Panc1 (cell line): ENCODE measurements around the gene AMIGO2. TPM values are rescaled to one million over a fixed set of nuclear protein-coding genes. Genes with fewer than 3 reads are reported as not detected.
A peak's percentile ranks its signal among the peaks of the same experiment; 100 is the strongest.

Source experiments
- ATAC-seq: fragments of 200-7000 bp; cut with Tn5 transposase; 2 replicates; pipeline ENCODE4 v1.9.1; 2020; ENCODE audit warnings: mild to moderate bottlenecking, moderate library complexity
- BruUV-seq: library from RNA; stranded (reverse); fragments of 400-500 nt; replicated peaks from 2 replicates; lab custom pipeline; 2021; lab: Mats Ljungman, UMichigan
- CTCF ChIA-PET: fragments of 300-600 bp; sonication (Branson Sonifier 250); formaldehyde crosslinking; loops from one replicate; lab custom pipeline; 2022; ENCODE audit warnings: antibody characterized with exemption; lab: Charles Lee
- POLR2A ChIA-PET: fragments of 300-600 bp; sonication (Branson Sonifier 250); formaldehyde crosslinking; loops from one replicate; lab custom pipeline; 2022; ENCODE audit warnings: antibody characterized with exemption; lab: Charles Lee
- DNase-seq: peaks from one replicate; pipeline ENCODE4 v3.0.0-alpha.2; 2010; ENCODE audit warnings: low read depth, low spot score
- H3K27ac ChIP-seq: 2 replicates; pipeline ENCODE4 v1.5.1; 2011; ENCODE audit warnings: mild to moderate bottlenecking, low read length, inconsistent platforms
- H3K27me3 ChIP-seq: fragments of 200-500 bp; sonication (Bioruptor generic); 2 replicates; pipeline ENCODE4 v1.6.0; 2014; ENCODE audit warnings: low read length, inconsistent platforms; ENCODE audit not compliant: control insufficient read depth, insufficient read depth
- H3K36me3 ChIP-seq: fragments of 200-500 bp; sonication (Bioruptor generic); 2 replicates; pipeline ENCODE4 v1.5.1; 2014; ENCODE audit warnings: inconsistent platforms, mild to moderate bottlenecking, low read length, moderate library complexity; ENCODE audit not compliant: control insufficient read depth, insufficient read depth
- H3K4me1 ChIP-seq: 2 replicates; pipeline ENCODE4 v1.5.1; 2011; ENCODE audit warnings: inconsistent platforms, mild to moderate bottlenecking, low read length, moderate library complexity; ENCODE audit not compliant: control insufficient read depth, insufficient read depth
- H3K4me3 ChIP-seq, 2 experiments: 2 replicates each; pipeline ENCODE4 v1.5.1; 2011 to 2012; ENCODE audit warnings: low read depth in 2 of 2, low read length in 2 of 2, mild to moderate bottlenecking in 2 of 2, inconsistent platforms in 1 of 2, moderate library complexity in 1 of 2
- H3K9me3 ChIP-seq: fragments of 200-500 bp; sonication (Bioruptor generic); 2 replicates; pipeline ENCODE4 v1.5.1; 2014; ENCODE audit warnings: low read depth, mild to moderate bottlenecking, inconsistent platforms, low read length, moderate library complexity; ENCODE audit not compliant: control insufficient read depth, insufficient read depth
- CTCF ChIP-seq: fragments of 450-650 bp; IDR thresholded peaks from 2 replicates; pipeline ENCODE4 v1.5.1; 2017; ENCODE audit warnings: mild to moderate bottlenecking
- POLR2AphosphoS5 ChIP-seq: IDR thresholded peaks from 2 replicates; pipeline ENCODE4 v1.6.1; 2012; ENCODE audit warnings: mild to moderate bottlenecking, low read depth, low read length, moderate library complexity
- REST ChIP-seq, 2 experiments: IDR thresholded peaks; 2 replicates each; pipeline ENCODE4 v1.6.1; 2011 to 2012; ENCODE audit warnings: low read depth in 2 of 2, control low read depth in 1 of 2, low read length in 1 of 2, mild to moderate bottlenecking in 1 of 2, moderate library complexity in 1 of 2; ENCODE audit not compliant: insufficient read depth in 1 of 2
- SIN3A ChIP-seq: IDR thresholded peaks from 2 replicates; pipeline ENCODE4 v1.6.1; 2012; ENCODE audit warnings: low read depth, mild to moderate bottlenecking, low read length, moderate library complexity, borderline replicate concordance; ENCODE audit not compliant: insufficient read depth
- TCF7L2 ChIP-seq: IDR thresholded peaks from 2 replicates; pipeline ENCODE4 v1.6.1; 2011; ENCODE audit warnings: mild to moderate bottlenecking, low read depth, low read length, inconsistent platforms
- in situ Hi-C: cut with HindIII; loops from 2 replicates; pipeline ENCODE4 v1.10.0; 2016; ENCODE audit warnings: low sequenced_read_pairs, low pct_unique_long_range_greater_than_20kb
- intact Hi-C: fragments of 100-400 bp; cut with micrococcal nuclease; formaldehyde crosslinking; loops from one replicate; pipeline ENCODE4 v1.10.0; 2022; ENCODE audit not compliant: unreplicated experiment
- total RNA-seq: library from RNA; stranded (reverse); gene quantifications from one replicate; pipeline ENCODE4 v1.2.1, GENCODE V29; 2021; ENCODE audit not compliant: unreplicated experiment

AMIGO2 gene
- total RNA-seq, 1 experiment from 2014 or later, result 21.8 TPM

DNA sequence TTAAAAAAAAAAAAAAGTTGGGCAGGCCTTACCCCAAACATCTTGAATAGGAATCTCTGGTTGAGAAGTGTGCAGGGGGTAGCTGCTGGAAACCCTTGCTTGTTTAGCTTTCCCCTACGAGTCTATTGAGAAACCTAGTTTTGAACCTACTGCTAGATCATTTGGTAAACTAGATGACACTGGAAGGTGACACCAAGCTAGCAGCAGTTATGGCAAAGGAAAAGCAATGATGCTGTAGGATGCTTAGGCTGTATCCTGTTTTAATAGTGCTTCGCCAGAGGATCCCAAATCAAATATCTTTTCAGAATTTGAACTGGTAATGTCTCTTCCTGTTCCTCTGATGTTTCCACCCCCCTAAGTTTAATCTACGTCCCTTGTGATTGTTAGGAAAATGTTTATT, 5.8 kb downstream of the AMIGO2 start:
- Histone ChIP-seq H3K4me1 (peaks cover 3% of the 10 kb centered on the region), H3K36me3 (no peaks in the 10 kb centered on the region), H3K4me3 (no peak overlapping the region), H3K9me3 (no peaks in the 10 kb centered on the region), H3K27ac (no peak overlapping the region), H3K27me3 (peaks cover 2% of the 10 kb centered on the region; the same call in 1 of the 2 replicates)
- in situ Hi-C loops (no loop called here), intact Hi-C loops (no loop called here)
- no peak for DNase-seq
- CTCF ChIA-PET, result interaction anchor here (0.7 kb wide), 1 partner anchor 45 kb away, joined by 4 read pairs; no protein-coding TSS in a partner anchor
- POLR2A ChIA-PET, result no interaction called here
- TF ChIP-seq SIN3A, result no peak
- no peak for TF ChIP-seq CTCF
- TF ChIP-seq TCF7L2, result no peak
- no TSS peak for BruUV-seq
- no peak for ATAC-seq

GRCh38 chr12:47071241-47071852, 8.4 kb downstream of the AMIGO2 start:
- Histone ChIP-seq H3K9me3 (no peaks in the 10 kb centered on the region), H3K4me3 (no peak overlapping the region), H3K27ac (no peak overlapping the region), H3K4me1 (peaks cover 3% of the 10 kb centered on the region; the same call in 1 of the 2 replicates), H3K27me3 (no peaks in the 10 kb centered on the region), H3K36me3 (no peaks in the 10 kb centered on the region)
- CTCF ChIA-PET, result interaction anchor here (0.6 to 2.4 kb wide), 3 partner anchors 12 to 94 kb away, joined by 5 to 13 read pairs (median 7); no protein-coding TSS in a partner anchor
- intact Hi-C loops (no loop called here), in situ Hi-C loops (no loop called here)
- TF ChIP-seq CTCF (peak; percentile 82), POLR2AphosphoS5 (no peak)
- POLR2A ChIA-PET, result no interaction called here
- no peak for DNase-seq
- peak; percentile 54 for ATAC-seq
- BruUV-seq, result no TSS peak

- TF ChIP-seq POLR2AphosphoS5, result no peak
- no peak for TF ChIP-seq CTCF
- TF ChIP-seq SIN3A, result no peak
- no peak for TF ChIP-seq REST (IDR thresholded peaks at IDR 0.05; ENCODE audit: insufficient read depth in 1 of 2, low read depth in 2 of 2, low read length in 1 of 2)
- no peak for TF ChIP-seq TCF7L2
- Histone ChIP-seq H3K4me3 (no peak overlapping the region), H3K27me3 (no peaks in the 10 kb centered on the region), H3K4me1 (peaks cover 3% of the 10 kb centered on the region; the same call in 1 of the 2 replicates), H3K9me3 (no peaks in the 10 kb centered on the region), H3K27ac (no peak overlapping the region), H3K36me3 (no peaks in the 10 kb centered on the region)
- intact Hi-C loops, result no loop called here
- in situ Hi-C loops, result no loop called here
- ChIA-PET CTCF (interaction anchor here (0.6 to 2.4 kb wide), 2 partner anchors 13 to 429 kb away, joined by 3 to 7 read pairs; no protein-coding TSS in a partner anchor), POLR2A (no interaction called here)
- no peak for ATAC-seq
- DNase-seq, result no peak
- BruUV-seq, result no TSS peak
Observed at GRCh38 chr12:47070310-47070709, 9.4 kb downstream of the AMIGO2 start.
